Stimulated activated CD8-positive, alpha-beta memory T cell treated with anti-CD3 and anti-CD28 coated beads, Interleukin-12 subunit alpha, Interleukin-12 subunit beta, amount 100 ng/mL, for 24 hours (primary cell): ENCODE data around the gene SLC9C1.
A peak's percentile ranks its signal among the peaks of the same experiment; 100 is the strongest.

Source experiments
- DNase-seq: peaks from one replicate; pipeline ENCODE4 v3.0.0-alpha.2; 2020; ENCODE audit errors: extremely low read depth

Gene SLC9C1

DNA sequence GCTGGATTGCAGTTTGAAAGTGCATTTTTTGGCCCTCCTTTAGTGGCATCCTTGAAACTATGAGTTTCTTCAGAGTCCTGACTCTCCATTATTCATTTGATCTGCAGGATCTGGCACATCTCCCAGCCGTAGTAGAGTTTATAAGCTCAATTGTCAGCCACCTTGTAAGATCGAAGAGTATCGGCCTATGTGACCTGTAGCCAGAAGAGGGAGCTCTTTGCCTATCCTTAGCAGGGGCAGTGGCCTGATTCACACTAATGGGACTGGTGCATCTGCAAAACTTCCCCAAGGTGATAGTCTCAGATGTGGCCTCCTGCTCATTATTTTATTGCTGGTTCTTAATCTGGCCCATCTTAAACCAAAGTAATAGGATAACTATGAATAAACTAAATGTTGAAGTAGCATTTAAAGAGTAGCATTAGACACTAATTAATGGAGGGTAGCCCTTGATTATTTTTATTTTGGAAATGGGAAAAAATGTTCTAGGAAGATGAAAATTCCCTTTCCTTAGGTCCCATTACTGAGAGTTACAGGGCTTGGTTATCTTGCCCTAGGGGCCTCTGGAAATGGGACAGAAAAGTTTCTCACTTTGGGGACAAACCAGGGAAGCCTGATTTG lies 182.1 kb downstream of the SLC9C1 start:
- DNase-seq = peak; percentile 11

DNA sequence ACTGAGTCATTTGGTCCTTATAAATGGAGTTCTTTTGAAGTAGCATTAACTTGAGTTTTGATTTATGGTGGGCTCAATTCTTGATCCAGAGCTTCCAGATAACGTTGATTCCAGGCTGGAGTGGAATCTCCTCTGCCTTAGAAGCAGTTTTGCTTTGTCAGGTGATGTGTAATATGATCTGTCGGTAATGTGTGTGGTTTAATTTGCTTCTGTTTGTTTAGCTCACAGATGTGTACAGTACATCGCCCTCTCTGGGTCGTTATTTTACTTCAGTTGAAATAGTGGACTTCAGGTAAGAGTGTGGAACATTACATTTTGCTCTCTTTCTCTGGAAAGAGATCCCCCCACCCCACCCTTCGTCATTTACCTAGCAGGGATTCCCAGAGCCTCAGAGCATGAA lies 184.7 kb downstream of the SLC9C1 start:
- DNase-seq = no peak

DNA sequence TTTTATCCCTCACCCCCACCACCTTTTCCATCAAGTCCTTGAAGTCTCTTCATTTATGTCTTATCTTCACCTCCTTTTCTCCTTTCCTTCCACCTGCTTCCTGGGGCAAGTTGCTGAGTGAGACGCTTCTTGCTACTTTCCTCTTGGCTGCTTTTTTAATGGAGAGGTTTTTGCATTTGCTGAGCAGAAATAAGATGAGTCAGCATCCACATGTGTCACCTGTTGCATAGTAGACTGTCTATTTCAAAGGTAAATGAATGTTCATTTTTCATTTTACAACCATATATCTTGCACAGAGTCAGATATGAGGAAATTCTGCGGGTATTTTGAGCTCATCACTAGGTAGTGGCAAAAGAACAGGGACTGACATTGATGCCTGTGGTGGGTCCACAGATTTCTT lies 189.2 kb downstream of the SLC9C1 start:
- DNase-seq = no peak

DNA sequence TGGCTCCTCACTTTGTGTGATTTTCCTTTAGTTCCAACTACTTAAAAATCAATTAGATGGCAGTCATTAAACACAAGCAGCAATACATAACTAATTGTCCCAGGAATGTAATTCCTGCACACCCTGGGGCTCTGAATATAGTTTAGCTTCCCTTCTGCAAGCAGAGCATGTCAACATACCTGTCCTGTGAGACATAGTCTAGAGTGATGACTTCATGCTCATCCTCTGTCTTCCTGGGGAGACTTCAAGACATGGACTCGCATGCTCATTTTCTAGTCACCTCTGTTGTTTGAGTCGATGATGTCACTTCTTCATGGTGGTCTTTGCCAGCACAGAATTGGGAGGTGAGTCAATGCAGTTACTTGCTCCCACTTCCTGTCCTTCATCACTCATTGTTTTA lies 192.1 kb downstream of the SLC9C1 start:
- no peak for DNase-seq

DNA sequence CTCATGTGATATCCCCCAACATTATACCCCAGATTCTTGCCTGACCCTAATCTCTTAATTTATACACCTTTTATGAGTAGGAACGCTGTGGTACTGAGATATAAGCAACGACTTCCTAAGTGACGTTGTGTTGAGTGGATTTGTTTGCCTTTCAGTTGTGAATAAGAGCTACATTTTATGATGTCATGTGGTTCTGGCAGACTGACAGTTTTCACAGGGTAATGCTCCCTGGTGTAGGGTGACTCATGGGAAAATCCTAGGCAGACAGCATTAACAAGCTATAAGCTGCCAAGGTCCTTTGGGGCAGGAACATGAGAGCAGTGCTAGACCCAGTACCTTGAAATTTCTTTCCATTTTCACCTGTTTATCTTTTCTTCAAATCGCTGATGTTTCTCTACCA lies 196.6 kb downstream of the SLC9C1 start:
- DNase-seq = no peak

DNA sequence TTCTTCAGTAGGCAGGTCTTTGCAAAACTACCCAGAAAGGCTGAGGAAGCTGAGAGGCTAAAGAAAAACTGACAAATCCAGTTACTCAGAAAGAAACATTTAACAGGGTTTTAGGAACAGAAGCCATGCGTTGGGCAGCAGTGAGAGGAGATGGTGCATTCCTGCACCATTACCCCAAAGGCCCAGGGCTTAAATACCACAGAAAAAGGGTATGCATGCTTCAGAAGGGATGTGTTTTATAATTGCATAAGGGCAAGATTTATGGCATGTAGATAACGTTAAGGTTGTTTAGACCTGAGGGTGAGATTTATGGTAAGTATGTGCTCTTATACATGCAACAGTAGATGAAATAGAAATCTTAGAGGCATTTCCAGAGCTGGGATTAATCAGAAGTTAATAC lies 197.8 kb downstream of the SLC9C1 start:
- no peak for DNase-seq

DNA sequence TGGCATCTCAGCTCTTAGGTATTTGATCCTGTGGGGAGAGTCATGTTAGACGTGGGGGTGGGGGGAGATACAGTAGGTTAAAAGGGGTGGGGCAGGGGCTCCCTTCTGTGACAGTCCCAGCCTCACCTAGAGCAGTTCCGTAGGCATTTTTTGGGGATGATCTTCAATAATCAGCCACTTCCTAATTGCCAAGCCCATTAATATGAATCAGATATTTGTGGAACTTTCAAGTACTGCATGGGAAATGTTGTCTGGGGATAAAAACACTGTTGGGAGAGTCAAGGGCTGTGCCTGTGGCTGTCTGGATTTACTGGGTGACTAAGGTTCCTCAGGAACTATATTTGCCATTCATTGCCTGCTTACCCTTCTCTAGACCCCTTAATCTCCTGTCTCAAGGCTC lies 198.3 kb downstream of the SLC9C1 start:
- DNase-seq = no peak

DNA sequence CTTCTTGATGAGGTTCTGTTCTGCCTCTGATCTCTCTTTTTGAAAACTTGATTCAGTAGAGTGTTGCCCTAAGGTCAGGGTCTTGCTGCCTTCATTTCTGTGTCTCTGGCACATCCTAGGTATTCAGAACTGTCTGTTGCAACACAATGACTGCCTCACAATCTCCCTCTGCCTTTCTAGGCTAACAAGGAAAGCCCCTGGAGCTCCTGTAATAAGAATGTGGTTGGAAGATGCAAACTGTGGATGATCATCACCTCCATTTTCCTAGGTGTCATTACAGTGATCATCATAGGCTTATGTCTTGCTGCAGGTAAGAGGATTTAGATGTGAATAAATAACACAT lies 200.9 kb downstream of the SLC9C1 start:
- DNase-seq = no peak

DNA sequence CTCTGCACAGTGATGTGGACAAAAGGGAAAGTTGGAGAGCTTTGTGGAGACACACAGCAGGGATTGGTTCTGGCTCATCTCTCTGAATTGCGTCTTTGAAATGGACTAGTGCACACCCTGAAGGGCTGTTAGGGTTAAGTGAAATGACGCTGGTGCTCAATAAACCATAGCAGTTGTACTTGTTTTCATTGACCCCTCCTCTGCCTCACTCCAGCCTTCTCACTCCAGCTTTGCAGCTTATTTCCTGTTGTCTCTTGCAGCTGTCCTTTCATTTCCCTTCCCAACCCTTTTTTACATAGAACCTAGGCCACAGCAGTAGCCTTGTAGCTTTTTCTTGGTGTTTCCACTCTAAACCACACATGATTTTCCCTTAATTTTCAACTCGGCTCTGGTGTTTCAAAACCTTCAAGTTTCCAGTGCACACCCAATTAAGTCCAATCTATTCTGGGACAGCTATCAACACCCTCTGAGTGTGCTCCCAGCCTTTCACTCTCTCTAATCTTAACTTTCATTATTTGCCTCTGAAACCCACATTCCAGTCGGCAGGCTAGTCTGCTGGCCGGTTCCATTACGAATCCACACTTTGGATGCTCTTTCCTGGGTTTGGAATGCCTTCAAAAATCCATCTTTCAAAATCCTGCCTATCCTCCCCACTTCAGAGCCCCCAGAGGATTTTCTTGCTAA lies 201.4 kb downstream of the SLC9C1 start:
- DNase-seq = no peak

DNA sequence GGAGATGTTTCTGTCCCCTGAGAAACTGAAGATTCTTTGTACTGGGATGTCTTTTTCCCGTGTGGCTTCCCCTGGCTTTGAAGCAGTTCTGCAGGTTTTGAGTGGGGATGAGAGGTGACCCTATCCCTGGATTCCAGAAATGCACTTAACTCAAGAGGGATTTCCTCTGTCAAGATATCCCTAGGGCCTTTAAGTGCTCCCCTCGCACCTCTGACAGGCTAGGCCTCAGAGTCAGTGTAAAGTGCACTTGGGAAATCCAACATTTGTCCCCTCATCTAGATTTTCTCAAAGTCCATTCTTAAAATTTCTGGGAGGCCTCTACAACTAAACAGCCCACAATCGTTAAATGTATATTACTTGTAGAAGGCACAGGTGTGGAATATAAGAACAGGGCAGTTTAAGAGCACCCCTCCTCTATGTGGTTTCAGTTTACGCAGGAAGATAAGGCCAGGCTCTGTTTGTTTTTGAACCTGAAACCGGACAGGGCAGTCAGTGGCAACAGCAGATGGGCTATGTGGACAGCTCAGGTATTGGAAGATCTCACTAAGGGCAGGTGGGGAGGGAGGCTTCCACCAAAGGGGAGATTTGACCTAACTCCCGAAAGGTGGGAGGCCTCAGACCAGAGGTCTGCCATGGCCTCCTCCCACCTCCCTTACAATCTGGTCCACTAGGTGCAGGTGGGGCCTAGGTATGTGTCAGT lies 203.0 kb downstream of the SLC9C1 start:
- DNase-seq = no peak
